Measurements from ENCODE around the gene ATP12A.

The ATP12A gene

GRCh38 chr13:24680258-24680920, at the start of gene ATP12A:
TSS of gene ATP12A (plus strand) at chr13:24680408. CDS start at chr13:24680744, 336 bp downstream.
- no peak within 1 kb of the TSS; the same call in 1 of the 2 replicates for H3K9ac ChIP-seq (ENCODE audit: low read depth, low read length)
- peaks cover 44% of the 10 kb centered on the region for H3K27me3 ChIP-seq (ENCODE audit: insufficient read depth, low read length)

GRCh38 chr13:24630851-24631620, 49.2 kb upstream of the ATP12A start:
- H3K27me3 ChIP-seq (ENCODE audit: insufficient read depth, low read length): peaks cover 8% of the 10 kb centered on the region; the same call in 1 of the 2 replicates
- no peaks in the 10 kb centered on the region for H3K36me3 ChIP-seq (ENCODE audit: insufficient read depth, low read depth, low read length)
- no peaks in the 10 kb centered on the region for H3K9me3 ChIP-seq (ENCODE audit: insufficient read depth, low read depth, low read length)
- H3K27ac ChIP-seq (ENCODE audit: low read length): no peak overlapping the region
- no peak overlapping the region for H3K4me3 ChIP-seq (ENCODE audit: low read length)
- H3K4me1 ChIP-seq (ENCODE audit: insufficient read depth, low read length): peaks cover 9% of the 10 kb centered on the region
- H3K9ac ChIP-seq (ENCODE audit: low read depth, low read length): no peak overlapping the region

More at GRCh38 chr13:24680258-24680920, at the start of gene ATP12A:
- no peaks in the 10 kb centered on the region for H3K36me3 ChIP-seq (ENCODE audit: insufficient read depth, low read depth, low read length)
- no peak within 1 kb of the TSS for H3K27ac ChIP-seq (ENCODE audit: low read length)
- H3K4me3 ChIP-seq (ENCODE audit: low read length): peak within 1 kb of the TSS; percentile 65
- no peaks in the 10 kb centered on the region for H3K9me3 ChIP-seq (ENCODE audit: insufficient read depth, low read depth, low read length)
- H3K4me1 ChIP-seq (ENCODE audit: insufficient read depth, low read length): peaks cover 12% of the 10 kb centered on the region

- Histone ChIP-seq H3K27ac (ENCODE audit: low read length) (no peak overlapping the region), H3K9me3 (ENCODE audit: insufficient read depth, low read depth, low read length) (no peaks in the 10 kb centered on the region), H3K4me1 (ENCODE audit: insufficient read depth, low read length) (peaks cover 9% of the 10 kb centered on the region), H3K4me3 (ENCODE audit: low read length) (no peak overlapping the region), H3K9ac (ENCODE audit: low read depth, low read length) (no peak overlapping the region), H3K36me3 (ENCODE audit: insufficient read depth, low read depth, low read length) (no peaks in the 10 kb centered on the region), H3K27me3 (ENCODE audit: insufficient read depth, low read length) (peaks cover 8% of the 10 kb centered on the region; the same call in 1 of the 2 replicates)
These were observed 48.3 kb upstream of the ATP12A start for GRCh38 chr13:24631922-24632321.

GRCh38 chr13:24632382-24633121, 47.7 kb upstream of the ATP12A start:
- Histone ChIP-seq H3K4me1 (ENCODE audit: insufficient read depth, low read length) (peaks cover 6% of the 10 kb centered on the region), H3K9ac (ENCODE audit: low read depth, low read length) (no peak overlapping the region), H3K9me3 (ENCODE audit: insufficient read depth, low read depth, low read length) (no peaks in the 10 kb centered on the region), H3K27ac (ENCODE audit: low read length) (no peak overlapping the region), H3K27me3 (ENCODE audit: insufficient read depth, low read length) (peaks cover 6% of the 10 kb centered on the region; the same call in 1 of the 2 replicates), H3K4me3 (ENCODE audit: low read length) (no peak overlapping the region), H3K36me3 (ENCODE audit: insufficient read depth, low read depth, low read length) (no peaks in the 10 kb centered on the region)

GRCh38 chr13:24636776-24637175, 43.4 kb upstream of the ATP12A start:
- H3K4me3 ChIP-seq (ENCODE audit: low read length): no peak overlapping the region
- H3K27me3 ChIP-seq (ENCODE audit: insufficient read depth, low read length): no peaks in the 10 kb centered on the region
- H3K9me3 ChIP-seq (ENCODE audit: insufficient read depth, low read depth, low read length): no peaks in the 10 kb centered on the region
- no peaks in the 10 kb centered on the region for H3K4me1 ChIP-seq (ENCODE audit: insufficient read depth, low read length)
- H3K27ac ChIP-seq (ENCODE audit: low read length): no peak overlapping the region
- H3K36me3 ChIP-seq (ENCODE audit: insufficient read depth, low read depth, low read length): no peaks in the 10 kb centered on the region
- no peak overlapping the region for H3K9ac ChIP-seq (ENCODE audit: low read depth, low read length)

GRCh38 chr13:24638096-24638495, 42.1 kb upstream of the ATP12A start:
- H3K9ac ChIP-seq (ENCODE audit: low read depth, low read length): no peak overlapping the region
- H3K4me1 ChIP-seq (ENCODE audit: insufficient read depth, low read length): no peaks in the 10 kb centered on the region
- H3K27me3 ChIP-seq (ENCODE audit: insufficient read depth, low read length): no peaks in the 10 kb centered on the region
- no peaks in the 10 kb centered on the region for H3K9me3 ChIP-seq (ENCODE audit: insufficient read depth, low read depth, low read length)
- H3K4me3 ChIP-seq (ENCODE audit: low read length): no peak overlapping the region
- no peaks in the 10 kb centered on the region for H3K36me3 ChIP-seq (ENCODE audit: insufficient read depth, low read depth, low read length)
- no peak overlapping the region for H3K27ac ChIP-seq (ENCODE audit: low read length)

GRCh38 chr13:24640752-24641151, 39.5 kb upstream of the ATP12A start:
- H3K27ac ChIP-seq (ENCODE audit: low read length): no peak overlapping the region
- H3K4me3 ChIP-seq (ENCODE audit: low read length): no peak overlapping the region
- H3K27me3 ChIP-seq (ENCODE audit: insufficient read depth, low read length): no peaks in the 10 kb centered on the region
- H3K9ac ChIP-seq (ENCODE audit: low read depth, low read length): no peak overlapping the region
- no peaks in the 10 kb centered on the region for H3K36me3 ChIP-seq (ENCODE audit: insufficient read depth, low read depth, low read length)
- no peaks in the 10 kb centered on the region for H3K4me1 ChIP-seq (ENCODE audit: insufficient read depth, low read length)
- H3K9me3 ChIP-seq (ENCODE audit: insufficient read depth, low read depth, low read length): no peaks in the 10 kb centered on the region

- H3K9me3 ChIP-seq (ENCODE audit: insufficient read depth, low read depth, low read length): no peaks in the 10 kb centered on the region
- no peaks in the 10 kb centered on the region for H3K27me3 ChIP-seq (ENCODE audit: insufficient read depth, low read length)
- H3K4me3 ChIP-seq (ENCODE audit: low read length): no peak overlapping the region
- H3K36me3 ChIP-seq (ENCODE audit: insufficient read depth, low read depth, low read length): no peaks in the 10 kb centered on the region
- no peak overlapping the region for H3K9ac ChIP-seq (ENCODE audit: low read depth, low read length)
- H3K27ac ChIP-seq (ENCODE audit: low read length): no peak overlapping the region
- no peaks in the 10 kb centered on the region for H3K4me1 ChIP-seq (ENCODE audit: insufficient read depth, low read length)
These were observed 38.0 kb upstream of the ATP12A start for GRCh38 chr13:24642219-24642618.

GRCh38 chr13:24644036-24644435, 36.2 kb upstream of the ATP12A start:
- Histone ChIP-seq H3K4me1 (ENCODE audit: insufficient read depth, low read length) (no peaks in the 10 kb centered on the region), H3K27me3 (ENCODE audit: insufficient read depth, low read length) (no peaks in the 10 kb centered on the region), H3K9me3 (ENCODE audit: insufficient read depth, low read depth, low read length) (no peaks in the 10 kb centered on the region), H3K9ac (ENCODE audit: low read depth, low read length) (no peak overlapping the region), H3K4me3 (ENCODE audit: low read length) (no peak overlapping the region), H3K27ac (ENCODE audit: low read length) (no peak overlapping the region), H3K36me3 (ENCODE audit: insufficient read depth, low read depth, low read length) (no peaks in the 10 kb centered on the region)

- H3K4me3 ChIP-seq (ENCODE audit: low read length): no peak overlapping the region
- H3K36me3 ChIP-seq (ENCODE audit: insufficient read depth, low read depth, low read length): no peaks in the 10 kb centered on the region
- H3K27me3 ChIP-seq (ENCODE audit: insufficient read depth, low read length): no peaks in the 10 kb centered on the region
- H3K27ac ChIP-seq (ENCODE audit: low read length): no peak overlapping the region
- H3K9me3 ChIP-seq (ENCODE audit: insufficient read depth, low read depth, low read length): no peaks in the 10 kb centered on the region
- no peak overlapping the region for H3K9ac ChIP-seq (ENCODE audit: low read depth, low read length)
- peaks cover 2% of the 10 kb centered on the region; the same call in 1 of the 2 replicates for H3K4me1 ChIP-seq (ENCODE audit: insufficient read depth, low read length)
These were observed 31.9 kb upstream of the ATP12A start for GRCh38 chr13:24648271-24648670.

- Histone ChIP-seq H3K9me3 (ENCODE audit: insufficient read depth, low read depth, low read length) (no peaks in the 10 kb centered on the region), H3K4me3 (ENCODE audit: low read length) (no peak overlapping the region), H3K27me3 (ENCODE audit: insufficient read depth, low read length) (no peaks in the 10 kb centered on the region), H3K4me1 (ENCODE audit: insufficient read depth, low read length) (peaks cover 2% of the 10 kb centered on the region; the same call in 1 of the 2 replicates), H3K36me3 (ENCODE audit: insufficient read depth, low read depth, low read length) (no peaks in the 10 kb centered on the region), H3K27ac (ENCODE audit: low read length) (no peak overlapping the region), H3K9ac (ENCODE audit: low read depth, low read length) (no peak overlapping the region)
These were observed 31.1 kb upstream of the ATP12A start for GRCh38 chr13:24648983-24649687.

Measured in iPS-20b (cell line).